Islet precursor cell (in vitro differentiated cells): ENCODE results near the gene ANK3.

Experiments used
- DNase-seq: peaks from one replicate; pipeline ENCODE4 v3.0.0-alpha.2; 2018

The ANK3 gene

DNA sequence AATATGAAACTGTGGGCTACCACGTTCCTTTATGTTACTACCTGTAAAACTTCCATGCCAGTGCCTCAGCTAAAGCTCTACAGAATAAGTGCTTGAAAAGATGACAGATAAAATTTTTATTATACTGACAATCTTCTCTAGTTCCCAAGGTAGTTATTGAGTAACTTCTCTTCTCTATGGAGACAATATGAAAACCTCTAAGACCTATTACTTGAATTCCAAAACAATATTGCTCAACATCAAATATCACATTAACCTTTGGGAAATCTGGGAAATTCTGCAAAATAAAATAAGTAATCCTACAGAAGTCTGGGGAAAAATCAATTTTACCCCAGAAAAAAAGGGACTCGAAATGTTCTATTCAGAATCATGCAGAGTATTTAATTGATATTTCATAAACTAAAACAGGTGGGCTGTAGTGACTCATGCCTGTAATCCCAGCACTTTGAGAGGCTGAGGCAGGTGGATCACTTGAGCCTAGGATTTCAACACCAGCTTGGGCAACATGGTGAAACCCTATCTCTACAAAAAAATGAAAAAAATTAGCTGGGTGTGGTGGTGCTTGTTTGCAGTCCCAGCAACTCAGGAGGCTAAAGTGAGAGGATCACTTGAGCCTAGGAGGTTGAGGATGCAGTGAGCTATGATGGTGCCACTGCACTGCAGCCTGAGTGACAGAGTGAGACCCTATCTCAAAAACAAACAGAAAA, 23.8 kb upstream of the ANK3 start:
- DNase-seq = no peak

DNA sequence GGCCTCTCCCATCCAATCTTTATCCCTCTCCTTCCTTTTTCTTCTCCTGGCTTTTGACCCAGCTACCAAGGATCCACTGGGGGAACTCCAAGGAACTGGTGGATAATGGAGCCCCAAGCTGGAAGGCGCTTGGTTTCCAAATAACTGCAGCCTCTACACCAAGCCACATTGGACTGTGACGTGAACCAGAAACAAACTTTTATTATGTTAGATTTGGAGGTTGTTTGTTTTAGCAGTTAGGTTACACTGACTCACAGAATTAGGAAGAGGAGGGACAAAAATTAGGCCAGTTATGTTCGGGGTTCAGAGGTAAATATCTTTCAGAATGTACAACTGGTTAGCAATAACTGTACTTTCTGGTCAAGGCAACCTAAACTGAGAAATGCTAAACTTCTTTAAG, 21.3 kb upstream of the ANK3 start:
- no peak for DNase-seq

DNA sequence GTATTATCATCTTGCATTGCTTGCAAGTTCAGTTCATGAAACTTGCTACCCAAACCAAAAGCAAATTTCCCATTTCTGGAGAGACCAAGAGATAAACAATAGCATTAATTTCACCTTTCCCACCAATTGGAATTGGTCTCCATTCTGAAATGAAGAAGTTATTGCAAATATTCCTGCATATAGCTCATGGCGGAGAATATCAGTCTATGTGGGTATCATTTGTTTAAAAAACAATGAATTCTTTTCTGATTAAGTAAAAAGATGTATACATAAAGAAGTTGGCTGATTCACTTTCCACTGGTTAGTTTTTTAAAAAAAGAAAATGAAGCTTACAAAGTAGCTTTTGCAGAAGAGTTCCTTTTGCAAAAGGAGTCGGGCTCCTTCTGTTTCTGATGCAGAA, 19.5 kb upstream of the ANK3 start:
- DNase-seq = no peak

DNA sequence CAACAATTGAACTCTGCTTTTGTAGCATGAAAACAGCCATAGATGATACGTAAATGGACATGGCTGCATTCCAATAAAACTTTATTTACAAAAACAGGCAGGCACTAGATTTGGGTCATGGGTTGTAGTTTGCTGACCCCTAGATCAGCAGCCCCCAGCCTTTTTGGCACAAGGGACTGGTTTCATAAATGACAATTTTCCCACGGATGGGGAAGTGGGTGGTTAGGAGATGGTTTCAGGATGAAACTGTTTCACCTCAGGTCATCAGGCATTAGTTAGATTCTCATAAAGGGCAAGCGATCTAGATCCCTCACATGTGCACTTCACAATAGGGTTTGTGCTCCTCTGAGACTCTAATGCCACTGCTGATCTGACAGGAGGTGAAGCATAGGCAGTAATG, 16.5 kb upstream of the ANK3 start:
- DNase-seq = no peak

DNA sequence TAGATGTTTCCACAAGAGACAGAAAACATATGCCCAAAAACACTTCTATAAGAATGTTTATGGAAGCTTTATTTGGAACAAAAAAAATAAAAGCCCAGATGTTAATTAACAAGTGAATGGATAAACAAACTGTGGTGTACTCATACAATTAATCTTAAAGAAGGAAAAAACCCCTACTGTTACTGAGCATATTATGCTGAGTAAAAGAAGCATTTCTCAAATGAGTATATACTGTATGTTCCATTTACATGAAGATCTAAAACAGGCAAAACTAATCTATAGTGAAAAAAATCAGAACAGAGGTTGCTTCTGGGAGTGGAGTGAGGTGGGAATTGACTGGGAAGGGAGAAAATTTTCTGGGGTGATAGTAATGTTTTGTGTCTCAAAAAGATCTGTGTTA, 15.5 kb upstream of the ANK3 start:
- no peak for DNase-seq

DNA sequence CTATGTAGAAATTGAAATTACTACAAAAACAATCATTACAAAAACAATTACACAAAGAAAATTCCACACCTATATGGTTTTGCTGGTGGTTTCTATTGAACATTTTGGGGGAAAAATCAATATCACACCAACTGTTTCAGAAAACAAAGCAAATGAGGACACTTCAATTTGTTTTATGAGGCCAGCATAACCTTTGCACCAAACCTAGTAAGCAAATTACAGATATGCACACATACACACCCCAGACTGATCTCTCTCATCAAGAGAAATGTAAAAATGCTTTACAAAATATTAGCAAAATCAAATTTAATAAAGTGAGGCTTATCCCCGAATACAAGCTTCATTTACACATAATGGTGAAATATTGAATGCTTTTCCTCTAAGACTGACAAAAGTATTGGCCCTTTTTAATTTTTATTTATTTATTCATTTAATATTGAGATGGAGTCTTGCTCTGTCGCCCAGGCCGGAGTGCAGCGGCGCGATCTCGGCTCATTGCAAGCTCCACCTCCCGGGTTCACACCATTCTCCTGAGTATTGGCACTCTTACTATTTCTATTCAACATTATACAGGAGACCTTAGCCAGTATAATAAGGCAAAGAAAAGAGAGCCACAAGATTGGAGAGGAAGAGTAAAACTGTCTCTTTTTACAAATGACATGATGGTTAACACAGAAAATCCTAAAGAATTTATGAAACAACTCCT, 13.6 kb upstream of the ANK3 start:
- DNase-seq = no peak

DNA sequence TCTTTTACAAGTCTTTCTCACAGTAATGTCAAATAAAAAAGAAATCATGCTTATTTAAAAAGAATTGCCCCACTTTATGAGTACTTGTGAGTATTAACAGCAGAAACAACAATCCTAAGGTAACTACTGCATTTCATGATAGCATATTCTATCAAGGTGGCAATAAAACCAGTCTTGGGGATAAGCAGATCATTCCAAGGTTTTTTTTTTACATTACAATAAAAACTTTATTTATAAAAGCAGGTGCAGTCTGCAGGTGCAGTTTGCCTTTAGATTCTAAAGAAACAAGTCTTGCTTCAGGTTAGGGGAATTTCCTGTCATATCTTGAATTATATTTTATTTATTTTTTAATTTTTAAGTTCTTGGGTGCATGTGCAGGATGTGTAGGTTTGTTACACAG, 10.7 kb upstream of the ANK3 start:
- no peak for DNase-seq

DNA sequence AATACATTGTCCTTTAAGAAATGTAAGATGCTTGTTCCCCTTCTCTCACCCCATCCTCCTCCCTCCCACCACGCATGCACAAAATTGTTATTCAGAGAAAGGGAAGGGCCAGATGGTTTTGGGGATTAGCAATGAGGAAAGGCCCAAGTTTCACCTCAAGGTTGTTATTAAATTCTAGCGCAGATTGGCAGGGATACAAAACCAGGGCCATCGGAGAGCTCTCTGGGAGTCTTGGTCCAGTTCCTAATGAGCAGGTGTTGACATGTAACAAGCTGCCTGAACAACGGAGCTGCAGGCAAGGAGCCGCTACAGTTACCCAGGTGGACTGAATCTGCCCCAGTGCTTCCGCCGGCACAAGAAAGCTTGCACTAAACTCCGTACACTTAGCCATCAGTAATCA, 9.7 kb upstream of the ANK3 start:
- no peak for DNase-seq

DNA sequence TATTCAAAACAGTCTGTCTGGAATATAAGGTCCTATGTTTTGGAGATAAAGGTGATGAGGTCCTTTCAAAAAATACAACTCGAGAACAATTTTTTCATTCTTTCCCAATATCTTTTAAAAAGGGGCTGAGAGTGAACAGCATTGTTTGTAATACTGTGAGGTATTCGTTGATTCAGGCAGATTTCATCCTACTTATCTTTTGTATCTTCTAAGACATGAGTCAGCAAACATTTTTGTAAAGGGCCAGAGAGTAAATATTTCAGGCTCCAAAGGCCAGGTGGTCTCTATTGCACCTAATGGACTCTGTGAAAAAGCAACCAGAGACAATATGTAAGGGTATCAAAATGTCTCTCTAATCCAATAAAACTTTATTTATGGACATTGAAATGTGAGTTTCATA, 8.1 kb upstream of the ANK3 start:
- no peak for DNase-seq

DNA sequence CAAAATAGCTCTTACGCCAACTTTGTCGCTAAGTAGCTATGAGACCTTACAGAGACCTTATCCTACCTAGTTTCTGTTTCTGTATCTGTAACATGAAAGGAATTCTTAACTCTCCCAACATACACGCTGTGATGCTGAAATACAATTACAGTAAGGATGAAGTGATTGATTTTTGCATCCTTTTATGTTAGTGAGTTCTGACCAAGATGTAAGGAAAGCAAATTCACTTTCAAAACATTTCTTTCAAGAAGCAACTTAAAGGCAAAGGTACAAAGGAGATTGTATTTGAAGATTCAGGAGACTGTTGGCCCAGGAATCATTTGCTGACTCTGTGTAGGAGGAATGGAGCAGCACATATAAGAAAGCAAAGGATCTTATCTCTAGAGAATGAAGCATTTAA, 7.1 kb upstream of the ANK3 start:
- no peak for DNase-seq

DNA sequence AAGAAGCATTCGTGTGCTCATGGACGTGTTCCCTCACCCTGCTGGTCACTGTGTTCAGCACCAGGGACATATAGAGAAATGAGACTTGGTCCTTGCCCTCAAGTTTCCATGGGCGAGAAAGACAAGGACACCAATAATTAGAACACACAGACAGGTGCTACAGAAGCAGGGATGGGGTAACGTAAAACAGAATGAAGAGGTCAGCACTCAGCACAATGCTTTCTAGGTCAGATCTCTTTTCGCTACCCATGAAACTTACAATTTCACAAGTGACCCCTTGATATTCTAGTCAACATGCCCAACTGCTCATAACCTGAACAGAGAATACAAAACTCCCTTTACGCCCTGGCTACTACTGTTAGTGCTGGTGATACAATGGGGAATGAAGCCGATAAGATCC, 6.0 kb upstream of the ANK3 start:
- DNase-seq = no peak

DNA sequence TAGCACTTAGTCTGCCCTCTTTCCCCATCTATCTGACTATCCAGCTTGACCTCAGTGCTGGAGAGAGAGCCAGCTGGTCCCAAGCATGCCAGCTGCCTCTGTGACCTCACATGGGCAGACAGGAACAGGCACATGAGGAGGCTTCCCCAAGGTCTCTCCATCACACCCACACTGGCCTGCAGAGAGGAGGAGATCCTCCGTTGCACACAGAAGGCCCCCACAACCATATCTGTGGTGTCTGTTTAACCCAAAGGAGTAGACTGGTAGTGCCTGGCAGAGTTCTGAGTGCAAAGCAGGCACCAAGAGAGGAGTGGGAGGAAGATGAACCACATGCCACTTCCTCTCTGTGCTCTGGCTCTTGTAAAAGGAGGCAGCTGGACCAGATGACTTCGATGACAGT, 4.8 kb upstream of the ANK3 start:
- DNase-seq = no peak

DNA sequence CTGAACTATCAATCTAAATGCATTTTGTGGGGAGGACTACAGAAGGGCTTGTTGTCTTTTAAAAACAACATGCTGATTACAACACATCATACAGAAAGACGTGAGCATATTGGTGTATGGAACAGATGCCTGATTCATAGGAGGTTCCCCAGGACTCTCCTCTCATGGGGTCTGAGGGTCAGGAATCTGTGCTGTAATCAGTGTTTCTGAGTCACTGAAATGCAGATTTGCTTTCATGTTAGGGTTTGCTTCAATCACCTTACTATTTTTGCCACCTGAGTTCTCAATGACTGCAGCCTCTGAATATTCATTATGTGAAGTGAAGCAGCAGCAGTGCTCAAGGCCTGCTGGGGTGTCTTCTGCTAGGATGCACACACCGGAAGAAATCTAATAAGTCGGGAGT, 550 bp upstream of the ANK3 start:
- DNase-seq = no peak

DNA sequence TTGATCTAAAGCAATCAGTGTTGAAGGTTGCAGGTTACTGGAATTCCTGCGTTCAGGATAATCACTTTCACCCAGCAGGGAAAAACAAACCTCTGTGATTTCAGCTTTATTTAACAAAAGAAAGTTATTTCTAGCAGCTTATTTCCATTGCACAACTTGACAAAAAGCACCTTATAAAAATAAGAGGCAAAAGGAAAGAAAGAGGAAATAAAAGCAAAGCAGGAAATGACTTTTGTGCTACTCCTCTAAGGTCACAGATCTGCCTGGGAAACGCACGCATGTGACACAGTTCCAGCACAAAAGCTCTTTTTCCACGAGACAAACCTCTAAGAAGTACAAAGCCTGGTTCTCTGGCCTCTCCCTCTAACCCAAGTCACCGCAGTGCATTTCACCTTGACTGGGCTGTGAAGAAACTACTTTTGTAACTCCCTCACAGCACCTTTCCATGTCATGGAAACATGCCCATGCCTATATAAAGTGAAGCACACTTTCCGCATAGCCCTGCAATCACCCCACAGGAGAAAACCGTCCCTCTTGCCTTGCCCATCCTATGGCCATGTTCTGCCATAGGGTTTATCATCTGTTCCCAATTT, 870 bp downstream of the ANK3 start:
- DNase-seq = no peak

DNA sequence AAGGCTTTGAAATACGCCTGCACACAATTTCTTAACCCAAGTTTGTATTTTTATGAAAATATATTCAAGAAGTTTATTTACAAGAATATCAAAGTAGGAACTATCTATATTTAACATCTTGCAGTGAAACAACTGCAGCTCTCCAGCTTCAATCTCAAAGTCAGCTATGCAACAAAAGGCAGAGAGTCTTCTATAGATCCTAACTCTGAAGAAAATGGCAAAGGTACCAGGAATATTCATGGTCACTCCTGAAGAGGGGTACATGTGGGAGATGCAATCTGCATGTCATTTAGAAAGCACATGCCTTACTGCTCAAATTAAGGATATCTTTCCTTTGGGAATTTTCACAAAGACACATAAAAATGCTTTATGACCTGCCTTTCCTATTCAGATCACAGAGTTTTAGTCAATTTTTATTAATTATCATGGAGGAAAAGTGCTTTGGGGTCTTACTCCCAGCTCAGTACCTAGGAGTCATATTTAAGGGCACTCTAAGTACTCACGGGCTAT, 1.5 kb downstream of the ANK3 start:
- DNase-seq = no peak

DNA sequence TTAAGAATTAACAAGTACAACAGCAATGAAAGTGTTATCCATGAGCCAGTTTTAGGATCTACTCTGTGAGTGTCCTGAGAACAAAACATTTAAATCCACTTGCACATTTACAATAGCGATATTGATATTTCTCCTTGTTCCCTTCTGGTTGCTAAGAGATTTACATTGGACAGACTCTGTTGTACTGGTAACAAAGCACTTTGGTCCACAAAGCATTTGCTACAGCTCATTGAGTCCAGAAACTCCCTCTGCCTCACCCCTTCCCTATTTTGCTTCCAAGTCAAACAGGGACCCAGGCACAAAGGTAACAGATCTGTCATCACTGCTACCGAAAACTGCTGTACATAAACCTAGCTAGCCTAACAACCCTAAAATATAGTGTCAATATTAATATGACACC, 2.1 kb downstream of the ANK3 start:
- DNase-seq = no peak

DNA sequence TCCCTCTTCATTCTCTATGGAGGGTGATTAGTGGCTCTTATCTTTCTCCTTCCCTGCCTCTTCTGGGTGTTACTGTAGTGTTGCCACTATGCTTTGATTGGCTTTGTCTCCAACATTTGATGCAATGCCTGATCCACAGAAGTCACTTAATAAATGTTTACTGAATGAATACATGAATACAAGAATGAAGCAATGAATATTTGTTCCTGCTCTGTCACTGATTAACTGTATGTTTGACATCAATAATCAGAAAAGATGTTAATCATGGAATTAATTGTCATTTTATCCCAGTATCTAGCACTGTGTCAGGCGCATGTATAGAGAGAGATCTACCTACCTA, 4.3 kb downstream of the ANK3 start:
- no peak for DNase-seq

DNA sequence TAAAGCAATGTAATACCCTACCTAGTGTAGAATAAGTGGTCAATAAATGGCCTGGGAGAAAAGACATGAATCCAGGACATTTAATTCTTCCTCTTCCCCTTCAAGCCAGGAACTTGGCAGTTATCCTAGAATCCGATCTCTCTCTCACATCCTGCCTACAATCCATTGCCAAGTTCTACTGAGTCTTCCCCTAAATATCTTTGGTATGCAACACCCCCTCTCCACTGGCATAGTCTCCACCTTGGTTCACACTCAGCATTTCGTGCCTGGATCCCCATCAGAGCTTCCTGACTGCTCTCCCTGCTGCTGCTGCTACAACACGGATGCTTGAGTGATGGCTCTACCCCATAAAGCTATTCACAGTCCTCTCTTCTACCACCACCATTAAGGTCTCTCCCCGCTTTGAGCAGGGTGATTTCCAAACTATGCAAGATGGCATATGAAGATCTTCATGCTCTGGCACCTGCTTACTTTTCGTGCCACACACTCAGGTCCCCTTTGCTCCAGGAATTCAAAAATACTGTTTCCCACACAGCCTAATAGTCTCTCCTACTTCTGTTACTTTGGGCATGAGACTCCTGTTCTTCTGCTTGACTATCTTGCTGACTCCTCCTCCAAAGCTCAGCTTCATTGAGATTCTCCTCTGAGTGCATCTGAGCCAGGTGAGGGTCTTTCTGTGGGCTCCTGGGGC, 4.8 kb downstream of the ANK3 start:
- no peak for DNase-seq

DNA sequence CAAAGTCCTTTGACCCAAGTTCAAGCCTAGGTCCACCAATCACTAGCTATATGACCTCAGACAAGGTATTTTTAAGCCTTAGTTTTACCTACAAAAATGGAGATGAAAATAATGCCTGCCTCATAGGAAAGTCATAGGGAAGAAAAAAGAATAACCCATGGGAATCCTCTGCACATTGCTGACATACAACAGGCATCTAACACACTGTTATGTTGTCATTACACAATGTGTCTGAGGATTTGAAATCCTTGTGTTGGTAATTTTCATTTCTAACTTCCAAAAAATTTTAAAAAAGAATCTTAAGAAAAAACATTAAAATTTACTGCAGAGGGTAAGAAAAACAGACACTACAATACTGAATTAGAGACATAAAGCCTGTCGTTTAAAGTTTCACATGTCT, 5.7 kb downstream of the ANK3 start:
- no peak for DNase-seq

DNA sequence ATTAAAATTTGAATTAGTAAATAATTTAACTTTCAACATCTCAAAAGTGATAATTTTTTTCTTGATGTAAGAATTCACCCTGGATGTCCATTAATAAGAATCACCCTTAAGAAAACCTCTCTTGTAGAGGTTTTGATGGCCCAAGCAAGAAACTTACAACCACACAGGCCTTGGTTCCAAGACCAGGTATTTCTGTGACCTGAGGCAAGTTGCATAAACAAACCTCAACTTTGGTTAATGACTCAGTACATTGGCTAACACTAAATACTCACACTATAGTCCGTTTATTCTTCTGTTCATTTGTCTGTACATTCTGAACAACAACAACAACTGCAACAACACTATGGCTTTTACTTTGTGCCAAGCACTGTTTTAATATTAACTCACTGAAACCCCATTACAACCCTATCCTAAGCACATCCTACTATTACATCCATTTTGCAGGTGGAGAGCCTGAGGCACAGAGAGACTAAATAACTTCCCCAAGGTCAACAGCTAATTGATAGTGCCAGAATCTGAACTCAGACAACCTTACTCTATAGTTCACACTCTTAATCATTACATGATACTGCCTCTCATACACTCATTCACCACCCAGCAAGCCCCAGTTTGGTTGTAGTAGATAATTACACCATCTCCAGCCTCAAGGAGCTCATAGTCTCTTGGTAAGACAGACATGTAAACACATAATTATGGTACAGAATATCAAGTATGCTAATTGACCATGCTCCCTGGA, 6.6 kb downstream of the ANK3 start:
- DNase-seq = no peak

DNA sequence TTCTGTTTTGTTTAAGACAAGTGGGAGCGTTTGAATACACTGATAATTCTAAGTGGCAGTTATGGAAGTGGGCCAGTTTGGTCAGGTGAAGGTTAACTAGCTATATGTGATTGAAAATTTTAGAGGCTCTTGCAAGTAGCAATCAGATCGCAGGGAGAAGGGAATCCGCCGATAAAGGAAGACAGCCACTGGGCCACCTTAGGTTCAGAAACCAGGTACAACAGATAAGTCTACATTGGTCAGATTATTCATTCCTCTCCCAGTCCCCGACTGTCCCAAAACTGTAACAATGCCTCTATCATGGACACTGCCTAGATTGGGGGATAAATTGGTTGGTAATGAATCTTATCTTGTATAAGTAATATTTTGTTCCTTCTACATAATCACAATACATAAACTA, 8.9 kb downstream of the ANK3 start:
- no peak for DNase-seq

DNA sequence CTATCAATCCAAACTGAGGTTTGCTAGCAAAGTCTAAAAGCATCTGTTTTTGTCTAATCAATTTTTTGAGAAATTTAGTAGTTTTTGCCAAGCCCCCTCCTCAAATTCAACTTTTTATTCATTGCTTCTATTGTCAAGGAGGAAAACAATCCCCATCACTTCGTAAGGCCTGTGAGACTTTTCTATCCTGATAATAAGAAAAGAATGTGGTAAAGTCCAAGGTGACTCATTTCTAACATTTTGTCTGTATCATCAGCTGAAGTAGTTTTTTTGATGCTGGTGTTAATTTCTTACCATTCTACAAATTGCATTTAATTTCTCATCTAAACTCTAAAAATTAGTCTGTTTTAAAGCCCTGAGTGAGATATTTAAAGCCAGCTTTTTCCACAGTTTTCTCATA, 11.7 kb downstream of the ANK3 start:
- no peak for DNase-seq

DNA sequence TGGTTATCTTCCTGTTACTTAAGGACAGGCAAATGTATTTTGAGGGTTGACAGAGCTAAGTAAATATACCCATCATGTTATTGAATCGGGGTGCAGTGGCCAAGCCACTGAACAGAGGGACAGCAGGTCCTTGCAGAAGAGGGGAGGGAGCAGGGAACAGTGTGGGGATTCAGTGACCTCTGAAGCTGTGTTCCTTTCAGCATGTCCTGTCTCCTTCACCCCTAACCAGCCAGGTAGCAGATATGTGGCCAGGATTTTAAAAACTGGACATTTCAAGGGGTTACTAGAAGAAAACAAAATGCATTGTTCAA, 12.7 kb downstream of the ANK3 start:
- DNase-seq = no peak
